Stimulated activated CD8-positive, alpha-beta memory T cell treated with anti-CD3 and anti-CD28 coated beads, Interleukin-15, amount 100 ng/mL, for 4 hours (primary cell): ENCODE measurements around the gene ZNF423.

Experiments
- DNase-seq, 2 donors: peaks; one replicate each; pipeline ENCODE4 v3.0.0-alpha.2; 2020; ENCODE audit warnings: low read depth in 2 of 2

Gene ZNF423

GRCh38 chr16:49644145-49644463 is 211.8 kb downstream of the ZNF423 start:
- no peak for DNase-seq

- DNase-seq, result no peak
Measured at GRCh38 chr16:49643429-49644144, 212.3 kb downstream of the ZNF423 start.

DNA sequence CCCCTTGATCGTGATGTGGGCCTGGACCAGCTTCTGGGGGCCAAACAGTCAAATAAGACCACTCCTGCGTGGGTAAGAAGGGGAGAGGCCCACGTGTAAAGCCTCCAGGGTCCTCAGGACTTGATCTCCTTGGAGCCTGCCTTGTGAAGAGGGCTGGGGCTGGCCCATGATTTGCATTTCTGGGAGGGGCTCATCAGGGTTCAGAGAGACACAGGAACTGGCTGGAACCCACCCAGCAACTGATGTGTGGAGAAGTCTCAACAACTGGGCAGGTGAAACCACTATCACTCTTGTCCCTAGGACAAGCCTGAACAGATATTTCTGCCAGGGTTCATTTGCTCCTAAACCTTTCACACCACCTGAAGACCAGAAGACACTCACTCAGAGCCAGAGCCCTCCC is 214.7 kb downstream of the ZNF423 start:
- no peak for DNase-seq

GRCh38 chr16:49640581-49640980 is 215.3 kb downstream of the ZNF423 start:
- DNase-seq, result no peak

DNA sequence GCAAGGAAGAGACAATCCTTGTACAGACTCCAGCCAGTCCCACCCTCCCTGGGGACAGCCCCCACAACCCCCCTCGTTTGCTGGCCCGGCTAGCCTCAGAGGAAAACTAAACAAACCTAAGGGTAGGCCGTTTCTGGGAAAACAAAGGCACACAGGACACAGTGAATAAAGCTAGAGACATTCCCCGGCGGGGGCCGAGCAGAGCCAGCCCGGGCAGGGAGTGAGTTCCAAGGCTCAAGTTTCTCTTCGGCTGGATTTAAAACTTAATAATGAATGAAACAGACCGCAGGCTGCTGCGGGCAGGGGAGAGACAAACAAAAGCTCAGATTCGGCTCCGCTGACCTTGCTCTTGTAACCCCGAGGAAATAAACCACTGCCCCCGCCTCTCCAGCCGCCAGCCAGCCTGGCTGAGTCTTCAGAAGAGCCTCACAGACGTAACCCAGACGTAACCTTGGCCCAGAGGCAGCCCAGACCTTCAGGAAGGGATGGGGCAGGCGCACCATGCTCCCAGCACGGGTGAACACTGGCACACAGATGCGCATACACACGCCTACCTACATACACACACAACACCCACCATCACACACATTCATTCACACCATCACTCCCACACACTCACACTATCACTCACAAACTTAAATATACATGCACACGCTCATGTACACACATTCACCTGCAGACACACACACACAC is 216.0 kb downstream of the ZNF423 start:
- no peak for DNase-seq

- DNase-seq, result no peak
Measured at GRCh38 chr16:49638673-49639610, 217.0 kb downstream of the ZNF423 start.

DNA sequence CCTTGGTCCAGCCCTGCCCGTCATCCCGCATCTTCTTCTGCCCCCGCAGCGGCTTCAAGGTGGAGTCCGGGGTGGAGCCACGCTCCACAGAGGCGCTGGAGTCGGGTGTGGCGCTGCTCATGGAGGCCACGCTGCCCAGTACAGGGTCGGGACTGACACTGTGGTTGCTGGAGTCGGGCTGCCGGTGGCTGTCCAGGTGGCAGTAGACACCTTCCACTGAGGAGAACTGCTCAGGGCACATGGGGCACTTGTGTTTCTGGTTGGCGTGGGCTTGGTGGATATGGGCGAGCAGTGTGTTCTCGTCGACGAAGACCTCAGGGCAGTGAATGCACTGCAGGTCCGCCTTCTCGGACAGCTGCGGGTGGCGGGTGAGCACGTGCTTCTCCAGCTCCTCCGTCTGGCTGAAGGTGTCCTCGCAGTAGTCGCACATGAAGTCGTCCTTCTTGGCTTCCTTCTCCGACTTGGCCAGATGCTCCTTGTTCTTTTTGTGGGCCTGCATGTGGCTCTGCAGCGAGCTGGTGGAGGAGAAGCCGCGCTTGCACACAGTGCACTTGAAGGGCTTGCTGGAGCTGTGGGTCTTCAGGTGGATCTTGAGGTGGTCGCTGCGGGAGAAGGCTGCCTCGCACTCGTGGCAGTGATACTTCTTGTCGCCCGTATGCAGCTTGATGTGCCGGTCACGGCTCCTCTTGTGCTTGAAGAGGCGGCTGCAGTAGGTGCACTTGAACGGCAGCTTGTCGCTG is 217.8 kb downstream of the ZNF423 start:
- DNase-seq, result no peak

DNA sequence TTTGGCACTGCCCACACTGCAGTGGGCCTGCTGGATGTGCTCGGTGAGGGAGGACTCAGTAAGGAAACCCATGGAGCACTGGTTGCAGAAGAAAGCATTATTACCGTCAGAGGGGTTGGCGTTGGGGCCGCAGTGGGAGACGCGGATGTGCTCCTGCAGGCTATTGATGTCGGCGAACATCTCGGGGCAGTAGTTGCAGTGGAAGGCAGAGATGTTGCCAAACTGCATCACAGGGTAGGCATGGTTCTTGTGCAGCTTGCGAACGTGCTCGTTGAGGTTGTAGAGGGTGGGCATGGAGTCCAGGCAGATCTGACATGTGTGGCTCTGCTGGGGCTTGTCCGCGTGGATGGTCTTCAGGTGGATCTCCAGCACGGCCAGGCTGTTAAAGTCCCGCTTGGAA is 218.4 kb downstream of the ZNF423 start:
- no peak for DNase-seq

DNA sequence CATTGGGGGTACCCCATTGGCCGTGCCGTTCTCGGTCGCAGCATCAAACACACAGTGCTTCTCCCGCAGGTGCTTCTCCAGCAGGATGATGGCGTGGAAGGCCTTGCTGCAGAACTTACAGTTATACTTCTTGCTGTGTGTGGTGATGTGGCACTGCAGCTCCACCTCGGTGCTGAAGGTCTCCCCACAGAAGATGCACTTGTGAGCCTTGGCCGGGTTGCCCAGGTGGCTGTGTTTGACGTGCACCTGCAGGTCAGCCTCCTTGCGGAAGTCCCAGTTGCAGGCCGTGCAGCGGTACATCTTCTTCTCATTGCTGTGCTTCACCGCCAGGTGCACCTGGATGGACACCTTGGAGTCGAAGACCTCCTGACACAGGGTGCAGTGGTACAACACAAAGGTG is 219.3 kb downstream of the ZNF423 start:
- no peak for DNase-seq

DNA sequence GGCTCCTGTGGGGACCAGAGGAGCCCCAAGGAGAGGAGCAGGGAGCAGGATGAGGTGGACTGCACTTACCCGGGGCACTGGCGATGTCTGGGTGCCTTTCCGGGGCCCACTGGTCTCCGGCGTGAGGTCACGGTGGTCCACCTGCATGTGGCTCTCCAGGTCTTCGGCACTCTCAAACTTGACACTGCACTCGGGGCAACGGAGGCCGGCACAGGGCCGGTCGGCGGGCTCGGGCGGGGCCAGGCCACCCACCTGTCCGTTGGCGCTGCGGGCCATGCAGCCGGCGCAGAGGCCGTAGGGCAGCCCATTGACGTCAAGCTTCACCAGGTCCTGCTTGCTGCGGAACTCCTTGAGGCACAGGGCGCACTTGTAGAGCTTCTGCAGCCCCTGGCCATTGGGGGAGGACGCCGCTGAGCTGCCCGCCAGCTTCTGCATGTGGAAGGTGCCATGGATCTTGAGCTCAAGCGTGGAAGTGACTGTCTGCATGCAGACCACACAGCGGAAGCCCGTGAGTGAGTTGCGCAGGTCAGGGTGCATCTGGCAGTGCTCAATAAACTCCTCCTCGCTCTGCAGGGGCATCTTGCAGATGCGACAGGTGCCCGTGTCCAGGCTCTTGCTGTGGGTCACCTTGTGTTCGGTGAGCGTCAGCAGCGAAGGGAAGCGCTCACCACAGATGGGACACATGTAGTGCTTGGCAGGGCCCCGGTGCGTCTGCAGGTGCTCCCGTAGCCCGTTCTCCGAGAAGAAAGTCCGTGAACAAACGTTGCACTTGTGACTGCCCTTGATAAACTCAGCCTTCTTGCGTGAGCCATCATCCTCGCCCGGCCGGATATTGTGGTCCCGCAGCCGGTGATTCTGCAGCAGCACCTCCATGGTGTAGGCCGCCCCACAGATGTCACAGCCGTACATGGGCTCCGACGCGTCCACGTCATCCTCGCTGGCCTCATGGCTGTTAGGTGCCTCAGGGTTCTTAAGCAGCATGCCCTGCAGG is 220.0 kb downstream of the ZNF423 start:
- no peak for DNase-seq

- no peak for DNase-seq
Measured at GRCh38 chr16:49635009-49635350, 220.9 kb downstream of the ZNF423 start.

- DNase-seq, result no peak
Measured at GRCh38 chr16:49634235-49635008, 221.5 kb downstream of the ZNF423 start.

DNA sequence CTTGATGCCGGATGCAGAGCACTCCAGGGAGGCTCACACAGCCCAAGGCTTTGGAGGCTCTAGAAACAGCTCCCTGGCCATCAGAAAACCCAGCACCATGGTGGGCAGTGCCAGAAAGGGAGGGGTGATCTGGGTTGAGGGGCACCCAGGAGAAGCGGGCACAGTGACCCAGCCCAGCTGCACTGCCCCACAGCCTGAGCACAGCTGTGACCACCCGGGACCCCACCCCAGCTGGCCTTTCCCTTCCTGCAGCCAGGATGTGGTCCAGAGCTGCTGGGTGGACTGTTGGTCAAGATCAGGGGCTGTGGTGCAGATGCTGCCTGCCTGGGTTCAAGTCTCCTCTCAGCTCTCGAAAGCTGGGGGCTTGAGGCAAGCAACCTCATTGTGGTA is 223.1 kb downstream of the ZNF423 start:
- no peak for DNase-seq

DNA sequence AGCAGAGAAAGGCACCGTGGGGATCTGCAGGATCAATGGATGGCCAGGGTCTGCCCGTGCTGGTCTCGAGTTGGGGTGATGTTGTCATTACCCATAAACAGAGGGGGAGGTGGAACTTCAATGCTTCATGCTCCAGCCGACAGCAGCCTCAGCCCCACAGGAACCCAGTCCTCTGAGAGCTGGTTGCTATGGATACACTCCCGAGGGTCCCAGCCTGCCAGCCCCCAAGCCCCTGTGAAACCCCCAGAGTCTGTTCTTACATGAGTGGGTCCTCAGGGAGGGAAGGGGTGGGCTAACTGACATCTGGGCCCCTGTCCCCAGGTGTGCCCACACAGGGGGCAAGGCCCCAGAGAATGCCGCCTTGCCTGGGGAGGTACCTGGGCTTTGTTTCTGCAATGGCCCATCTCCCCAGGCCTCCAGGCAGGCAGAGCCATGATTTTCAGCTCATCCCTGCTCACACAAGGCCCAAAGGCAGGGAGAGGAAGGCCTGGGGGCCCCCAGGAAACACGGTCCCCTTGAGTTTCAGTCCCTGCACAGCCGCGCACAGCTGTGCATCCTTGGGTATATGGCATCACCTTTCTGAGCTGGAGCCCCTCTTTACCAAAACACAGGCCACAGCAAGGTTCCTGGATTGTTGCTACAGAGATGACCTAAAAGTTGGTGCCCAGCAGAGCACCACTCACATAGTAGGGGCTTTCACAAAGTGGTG is 223.7 kb downstream of the ZNF423 start:
- no peak for DNase-seq

GRCh38 chr16:49631187-49632041 is 224.5 kb downstream of the ZNF423 start:
- no peak for DNase-seq

DNA sequence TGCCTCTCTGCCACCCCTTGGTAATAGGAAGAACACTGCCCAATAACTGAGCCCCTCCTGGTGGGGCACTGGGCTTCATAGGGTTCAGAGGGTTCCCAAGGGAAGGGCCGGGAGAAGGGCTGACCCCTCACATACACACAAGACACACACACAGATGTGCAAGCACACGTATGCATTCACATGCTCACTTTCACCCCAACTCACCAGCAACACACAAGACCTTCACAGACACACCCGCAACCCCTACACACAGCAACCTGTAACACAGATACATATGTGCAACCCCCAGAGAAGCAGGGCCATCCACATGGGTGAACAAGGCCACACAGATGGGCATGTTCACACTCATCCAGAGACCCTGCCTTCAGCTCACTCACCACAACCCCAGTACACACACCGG is 225.1 kb downstream of the ZNF423 start:
- DNase-seq, result no peak

- no peak for DNase-seq
Measured at GRCh38 chr16:49629851-49630250, 226.1 kb downstream of the ZNF423 start.

DNA sequence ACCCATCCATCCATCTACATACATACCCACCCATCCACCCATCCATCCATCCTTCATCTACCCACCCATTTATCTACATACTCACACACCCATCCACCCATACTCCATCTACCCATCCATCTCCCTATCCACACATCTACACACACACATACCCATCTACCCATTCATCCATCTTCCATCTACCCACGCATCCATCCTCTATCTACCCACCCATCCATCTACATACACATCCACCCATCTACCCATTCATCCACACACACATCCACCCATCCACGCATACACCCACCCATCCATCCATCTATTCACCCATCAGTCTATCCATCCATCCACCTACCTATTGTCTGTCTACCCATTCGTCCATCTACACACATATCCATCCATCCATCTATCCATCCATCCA is 227.8 kb downstream of the ZNF423 start:
- no peak for DNase-seq
